ENCODE data around the gene NID1. TPM values are rescaled to one million over a fixed set of nuclear protein-coding genes. Genes with fewer than 3 reads are reported as not detected.

Gene NID1
- total and polyA plus RNA-seq, 9 of the 15 experiments (the other 6 are each of a cell fraction or from before 2014, with no cell fraction given): 0.22 TPM; not detected in 8

DNA sequence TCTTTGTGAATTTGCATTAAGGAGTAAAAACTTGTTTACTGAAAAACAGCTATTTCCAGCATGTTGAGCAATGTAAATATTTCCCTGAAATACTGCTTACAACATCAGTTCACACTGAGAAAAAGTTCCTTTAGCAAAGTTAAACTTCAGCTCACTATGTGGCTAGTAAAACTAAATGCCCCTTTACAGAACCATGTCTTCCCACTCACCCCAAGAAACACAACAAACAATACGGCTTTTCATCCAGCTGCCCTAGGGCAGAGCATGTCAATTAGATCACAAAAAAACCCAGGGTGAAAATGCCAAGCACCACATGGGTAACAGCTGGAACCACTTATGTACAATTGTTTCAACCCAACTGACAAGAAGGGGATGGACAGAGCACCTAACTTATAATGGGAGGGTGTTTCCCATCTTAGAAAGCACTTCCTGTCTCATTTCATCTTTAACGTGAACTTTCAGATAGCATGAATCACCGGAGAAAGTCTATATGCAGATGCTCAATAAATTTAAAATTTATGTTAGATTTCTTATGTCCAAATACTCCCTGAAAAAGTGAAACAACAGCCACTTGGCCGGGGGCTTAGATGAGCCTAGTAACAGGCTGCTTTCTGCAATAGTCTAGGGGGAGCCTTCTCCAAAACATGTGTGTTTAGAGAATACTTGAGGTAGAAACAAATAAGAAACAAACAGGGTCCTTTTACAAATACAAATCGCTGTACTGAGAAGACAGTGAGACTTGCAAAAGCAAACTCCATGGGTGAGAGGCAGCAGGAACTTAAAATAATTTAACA is 6.6 kb downstream of the NID1 start:
- Histone ChIP-seq H2AFZ (ENCODE audit: low read depth, low read length) (no peak overlapping the region), H3K9ac (ENCODE audit: insufficient read depth in 1 of 2, low read depth in 2 of 2, low read length in 2 of 2) (no peak overlapping the region), H3K9me3 (replicated peaks; ENCODE audit: control insufficient read depth, insufficient read depth, low read depth, low read length) (no peaks in the 10 kb centered on the region), H4K20me1 (replicated peaks; ENCODE audit: control insufficient read depth, insufficient read depth, low read length) (no peaks in the 10 kb centered on the region), H3K4me1 (replicated peaks in 1 of 2; ENCODE audit: control insufficient read depth in 2 of 2, insufficient read depth in 2 of 2, low read length in 2 of 2) (no peaks in the 10 kb centered on the region), H3K4me3 (no peak overlapping the region), H3K27me3 (ENCODE audit: control insufficient read depth in 2 of 2, insufficient read depth in 2 of 2, low read length in 2 of 2) (peaks cover 22 to 28% of the 10 kb centered on the region in 2 experiments), H3K79me2 (ENCODE audit: control insufficient read depth, insufficient read depth, low read length) (no peaks in the 10 kb centered on the region), H3K9me1 (ENCODE audit: control insufficient read depth, insufficient read depth, low read length) (no peaks in the 10 kb centered on the region), H3K36me3 (ENCODE audit: control insufficient read depth, insufficient read depth, low read length) (no peaks in the 10 kb centered on the region), H3K27ac (ENCODE audit: extremely low read depth, low read depth, low read length) (no peak overlapping the region), H3K4me2 (ENCODE audit: insufficient read depth, low read length) (no peak overlapping the region)
- 0% methylated on average over 5 of the region's 5 CpGs for WGBS (ENCODE audit: insufficient coverage, low coverage, missing lambda C conversion rate)
- in situ Hi-C loops (cut with MboI) (no loop called here), intact Hi-C loops (cut with micrococcal nuclease) (no loop called here)
- no peak; the same call in 2 of the 3 replicates for ATAC-seq
- TF ChIP-seq PHB (CRISPR knock-in tag; IDR thresholded peaks at IDR 0.05) (no peak), CXXC5 (CRISPR knock-in tag; IDR thresholded peaks at IDR 0.05) (no peak), KAT7 (CRISPR knock-in tag; IDR thresholded peaks at IDR 0.05; ENCODE audit: borderline replicate concordance) (no peak), HMG20A (CRISPR knock-in tag; conservative IDR thresholded peaks at IDR 0.05) (no peak), ZKSCAN3 (CRISPR knock-in tag; IDR thresholded peaks at IDR 0.05) (no peak)
- TF ChIP-seq, protein P1, sequence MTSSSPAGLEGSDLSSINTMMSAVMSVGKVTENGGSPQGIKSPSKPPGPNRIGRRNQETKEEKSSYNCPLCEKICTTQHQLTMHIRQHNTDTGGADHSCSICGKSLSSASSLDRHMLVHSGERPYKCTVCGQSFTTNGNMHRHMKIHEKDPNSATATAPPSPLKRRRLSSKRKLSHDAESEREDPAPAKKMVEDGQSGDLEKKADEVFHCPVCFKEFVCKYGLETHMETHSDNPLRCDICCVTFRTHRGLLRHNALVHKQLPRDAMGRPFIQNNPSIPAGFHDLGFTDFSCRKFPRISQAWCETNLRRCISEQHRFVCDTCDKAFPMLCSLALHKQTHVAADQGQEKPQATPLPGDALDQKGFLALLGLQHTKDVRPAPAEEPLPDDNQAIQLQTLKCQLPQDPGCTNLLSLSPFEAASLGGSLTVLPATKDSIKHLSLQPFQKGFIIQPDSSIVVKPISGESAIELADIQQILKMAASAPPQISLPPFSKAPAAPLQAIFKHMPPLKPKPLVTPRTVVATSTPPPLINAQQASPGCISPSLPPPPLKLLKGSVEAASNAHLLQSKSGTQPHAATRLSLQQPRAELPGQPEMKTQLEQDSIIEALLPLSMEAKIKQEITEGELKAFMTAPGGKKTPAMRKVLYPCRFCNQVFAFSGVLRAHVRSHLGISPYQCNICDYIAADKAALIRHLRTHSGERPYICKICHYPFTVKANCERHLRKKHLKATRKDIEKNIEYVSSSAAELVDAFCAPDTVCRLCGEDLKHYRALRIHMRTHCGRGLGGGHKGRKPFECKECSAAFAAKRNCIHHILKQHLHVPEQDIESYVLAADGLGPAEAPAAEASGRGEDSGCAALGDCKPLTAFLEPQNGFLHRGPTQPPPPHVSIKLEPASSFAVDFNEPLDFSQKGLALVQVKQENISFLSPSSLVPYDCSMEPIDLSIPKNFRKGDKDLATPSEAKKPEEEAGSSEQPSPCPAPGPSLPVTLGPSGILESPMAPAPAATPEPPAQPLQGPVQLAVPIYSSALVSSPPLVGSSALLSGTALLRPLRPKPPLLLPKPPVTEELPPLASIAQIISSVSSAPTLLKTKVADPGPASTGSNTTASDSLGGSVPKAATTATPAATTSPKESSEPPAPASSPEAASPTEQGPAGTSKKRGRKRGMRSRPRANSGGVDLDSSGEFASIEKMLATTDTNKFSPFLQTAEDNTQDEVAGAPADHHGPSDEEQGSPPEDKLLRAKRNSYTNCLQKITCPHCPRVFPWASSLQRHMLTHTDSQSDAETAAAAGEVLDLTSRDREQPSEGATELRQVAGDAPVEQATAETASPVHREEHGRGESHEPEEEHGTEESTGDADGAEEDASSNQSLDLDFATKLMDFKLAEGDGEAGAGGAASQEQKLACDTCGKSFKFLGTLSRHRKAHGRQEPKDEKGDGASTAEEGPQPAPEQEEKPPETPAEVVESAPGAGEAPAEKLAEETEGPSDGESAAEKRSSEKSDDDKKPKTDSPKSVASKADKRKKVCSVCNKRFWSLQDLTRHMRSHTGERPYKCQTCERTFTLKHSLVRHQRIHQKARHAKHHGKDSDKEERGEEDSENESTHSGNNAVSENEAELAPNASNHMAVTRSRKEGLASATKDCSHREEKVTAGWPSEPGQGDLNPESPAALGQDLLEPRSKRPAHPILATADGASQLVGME (CRISPR knock-in tag; IDR thresholded peaks at IDR 0.05): no peak
- TF ChIP-seq, protein P2, sequence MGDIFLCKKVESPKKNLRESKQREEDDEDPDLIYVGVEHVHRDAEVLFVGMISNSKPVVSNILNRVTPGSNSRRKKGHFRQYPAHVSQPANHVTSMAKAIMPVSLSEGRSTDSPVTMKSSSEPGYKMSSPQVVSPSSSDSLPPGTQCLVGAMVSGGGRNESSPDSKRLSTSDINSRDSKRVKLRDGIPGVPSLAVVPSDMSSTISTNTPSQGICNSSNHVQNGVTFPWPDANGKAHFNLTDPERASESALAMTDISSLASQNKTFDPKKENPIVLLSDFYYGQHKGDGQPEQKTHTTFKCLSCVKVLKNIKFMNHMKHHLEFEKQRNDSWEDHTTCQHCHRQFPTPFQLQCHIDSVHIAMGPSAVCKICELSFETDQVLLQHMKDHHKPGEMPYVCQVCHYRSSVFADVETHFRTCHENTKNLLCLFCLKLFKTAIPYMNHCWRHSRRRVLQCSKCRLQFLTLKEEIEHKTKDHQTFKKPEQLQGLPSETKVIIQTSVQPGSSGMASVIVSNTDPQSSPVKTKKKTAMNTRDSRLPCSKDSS (IDR thresholded peaks at IDR 0.05; ENCODE audit: low read depth, partially characterized antibody): no peak
- TF ChIP-seq, protein P3, sequence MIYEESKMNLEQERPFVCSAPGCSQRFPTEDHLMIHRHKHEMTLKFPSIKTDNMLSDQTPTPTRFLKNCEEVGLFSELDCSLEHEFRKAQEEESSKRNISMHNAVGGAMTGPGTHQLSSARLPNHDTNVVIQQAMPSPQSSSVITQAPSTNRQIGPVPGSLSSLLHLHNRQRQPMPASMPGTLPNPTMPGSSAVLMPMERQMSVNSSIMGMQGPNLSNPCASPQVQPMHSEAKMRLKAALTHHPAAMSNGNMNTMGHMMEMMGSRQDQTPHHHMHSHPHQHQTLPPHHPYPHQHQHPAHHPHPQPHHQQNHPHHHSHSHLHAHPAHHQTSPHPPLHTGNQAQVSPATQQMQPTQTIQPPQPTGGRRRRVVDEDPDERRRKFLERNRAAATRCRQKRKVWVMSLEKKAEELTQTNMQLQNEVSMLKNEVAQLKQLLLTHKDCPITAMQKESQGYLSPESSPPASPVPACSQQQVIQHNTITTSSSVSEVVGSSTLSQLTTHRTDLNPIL (CRISPR knock-in tag; IDR thresholded peaks at IDR 0.05): no peak
- ChIA-PET POLR2A (no interaction called here), CTCF (ENCODE audit: low intra/inter-chr PET ratio) (no interaction called here)
- BruUV-seq (replicated peaks): no TSS peak
- FAIRE-seq: no peak
- no peak for DNase-seq (ENCODE audit: extremely low read depth in 1 of 4, low spot score in 3 of 4)

All from K562 (cell line).